ENCODE results near the gene MED22.
"Not testable (repeated sequence)": the region's sequence is repeated elsewhere in the genome, so short reads cannot be mapped to it uniquely, and the experiment has no call there.

Gene MED22

GRCh38 chr9:133304158-133304470 is 43.8 kb downstream of the MED22 start:
- WGBS (ENCODE audit: extremely low coverage, insufficient coverage, low lambda C conversion rate), result no CpG with 5 or more reads among the region's 13 CpGs
- Histone ChIP-seq H3K79me1 (ENCODE audit: low read length) (no peaks in the 10 kb centered on the region), H3K4me1 (ENCODE audit: control insufficient read depth, low read depth, low read length) (no peaks in the 10 kb centered on the region), H3K9ac (ENCODE audit: low read length) (no peak overlapping the region), H2AK5ac (ENCODE audit: low read length) (no peak overlapping the region), H4K8ac (ENCODE audit: low read depth, low read length) (no peak overlapping the region), H4K5ac (ENCODE audit: low read length) (no peak overlapping the region), H3K18ac (ENCODE audit: low read length) (no peak overlapping the region), H2BK5ac (ENCODE audit: low read length) (no peak overlapping the region), H2BK15ac (replicated peaks; ENCODE audit: low read depth) (no peak overlapping the region), H3K4me3 (ENCODE audit: low read length) (no peak overlapping the region), H3K27me3 (ENCODE audit: insufficient read depth, low read length, poor library complexity) (no peaks in the 10 kb centered on the region), H3K56ac (ENCODE audit: low read length) (no peak overlapping the region), H3K27ac (ENCODE audit: low read depth, low read length) (no peak overlapping the region), H3K36me3 (ENCODE audit: control insufficient read depth, insufficient read depth, low read length) (no peaks in the 10 kb centered on the region), H3K4ac (ENCODE audit: low read depth, low read length) (no peak overlapping the region), H3K23ac (ENCODE audit: low read length) (no peak overlapping the region), H2BK120ac (ENCODE audit: low read depth, low read length) (no peak overlapping the region), H3K79me2 (ENCODE audit: control insufficient read depth, insufficient read depth, low read length) (no peaks in the 10 kb centered on the region), H3K4me2 (ENCODE audit: low read length) (no peak overlapping the region)
- no peak for DNase-seq

GRCh38 chr9:133303266-133304157 is 44.4 kb downstream of the MED22 start:
- H3K56ac ChIP-seq (ENCODE audit: low read length), result no peak overlapping the region
- DNase-seq, result no peak

GRCh38 chr9:133301253-133302230 is 46.4 kb downstream of the MED22 start:
- Histone ChIP-seq H3K4ac (ENCODE audit: low read depth, low read length) (no peak overlapping the region), H2BK5ac (ENCODE audit: low read length) (no peak overlapping the region), H3K4me2 (ENCODE audit: low read length) (no peak overlapping the region), H3K9ac (ENCODE audit: low read length) (no peak overlapping the region), H3K4me3 (ENCODE audit: low read length) (no peak overlapping the region), H3K23ac (ENCODE audit: low read length) (no peak overlapping the region), H3K56ac (ENCODE audit: low read length) (no peak overlapping the region), H2BK15ac (replicated peaks; ENCODE audit: low read depth) (no peak overlapping the region), H3K27me3 (ENCODE audit: insufficient read depth, low read length, poor library complexity) (no peaks in the 10 kb centered on the region), H3K36me3 (ENCODE audit: control insufficient read depth, insufficient read depth, low read length) (no peaks in the 10 kb centered on the region), H4K5ac (ENCODE audit: low read length) (no peak overlapping the region), H2BK120ac (ENCODE audit: low read depth, low read length) (no peak overlapping the region), H3K4me1 (ENCODE audit: control insufficient read depth, low read depth, low read length) (no peaks in the 10 kb centered on the region), H3K18ac (ENCODE audit: low read length) (no peak overlapping the region), H3K79me1 (ENCODE audit: low read length) (no peaks in the 10 kb centered on the region), H3K79me2 (ENCODE audit: control insufficient read depth, insufficient read depth, low read length) (no peaks in the 10 kb centered on the region), H2AK5ac (ENCODE audit: low read length) (no peak overlapping the region), H3K27ac (ENCODE audit: low read depth, low read length) (no peak overlapping the region), H4K8ac (ENCODE audit: low read depth, low read length) (no peak overlapping the region)
- WGBS (ENCODE audit: extremely low coverage, insufficient coverage, low lambda C conversion rate), result no CpG with 5 or more reads among the region's 13 CpGs
- DNase-seq, result no peak

More at GRCh38 chr9:133303266-133304157, 44.4 kb downstream of the MED22 start:
- H3K9ac ChIP-seq (ENCODE audit: low read length), result no peak overlapping the region
- no peaks in the 10 kb centered on the region for H3K79me2 ChIP-seq (ENCODE audit: control insufficient read depth, insufficient read depth, low read length)
- no peak overlapping the region for H3K4me3 ChIP-seq (ENCODE audit: low read length)
- no peak overlapping the region for H4K8ac ChIP-seq (ENCODE audit: low read depth, low read length)
- no peak overlapping the region for H3K27ac ChIP-seq (ENCODE audit: low read depth, low read length)
- no peaks in the 10 kb centered on the region for H3K27me3 ChIP-seq (ENCODE audit: insufficient read depth, low read length, poor library complexity)
- no peak overlapping the region for H3K18ac ChIP-seq (ENCODE audit: low read length)
- no peak overlapping the region for H3K4me2 ChIP-seq (ENCODE audit: low read length)
- no peaks in the 10 kb centered on the region for H3K79me1 ChIP-seq (ENCODE audit: low read length)
- no peak overlapping the region for H2BK15ac ChIP-seq (replicated peaks; ENCODE audit: low read depth)
- no peak overlapping the region for H3K4ac ChIP-seq (ENCODE audit: low read depth, low read length)
- H3K23ac ChIP-seq (ENCODE audit: low read length), result no peak overlapping the region
- no peak overlapping the region for H2BK5ac ChIP-seq (ENCODE audit: low read length)
- H4K5ac ChIP-seq (ENCODE audit: low read length), result no peak overlapping the region
- no peaks in the 10 kb centered on the region for H3K36me3 ChIP-seq (ENCODE audit: control insufficient read depth, insufficient read depth, low read length)
- H2BK120ac ChIP-seq (ENCODE audit: low read depth, low read length), result no peak overlapping the region
- WGBS (ENCODE audit: extremely low coverage, insufficient coverage, low lambda C conversion rate), result no CpG with 5 or more reads among the region's 26 CpGs
- H3K4me1 ChIP-seq (ENCODE audit: control insufficient read depth, low read depth, low read length), result no peaks in the 10 kb centered on the region
- no peak overlapping the region for H2AK5ac ChIP-seq (ENCODE audit: low read length)

DNA sequence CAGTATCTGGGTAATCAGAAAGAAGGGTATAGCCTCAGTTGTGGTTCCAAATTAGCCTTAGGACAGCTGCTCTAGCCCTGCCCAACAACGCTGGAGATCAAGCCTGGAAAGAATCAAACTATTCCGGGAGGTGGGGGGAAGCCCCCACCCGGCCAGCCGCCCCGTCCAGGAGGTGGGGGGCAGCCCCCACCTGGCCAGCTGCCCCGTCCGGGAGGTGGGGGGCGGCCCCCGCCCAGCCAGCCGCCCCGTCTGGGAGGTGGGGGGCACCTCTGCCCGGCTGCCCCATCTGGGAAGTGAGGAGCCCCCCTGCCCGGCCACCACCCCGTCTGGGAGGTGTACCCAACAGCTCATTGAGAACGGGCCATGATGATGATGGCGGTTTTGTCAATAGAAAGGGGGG is 47.9 kb downstream of the MED22 start:
- no CpG with 5 or more reads among the region's 16 CpGs for WGBS (ENCODE audit: extremely low coverage, insufficient coverage, low lambda C conversion rate)
- not testable (repeated sequence) for H3K36me3 ChIP-seq (ENCODE audit: control insufficient read depth, insufficient read depth, low read length)

DNA sequence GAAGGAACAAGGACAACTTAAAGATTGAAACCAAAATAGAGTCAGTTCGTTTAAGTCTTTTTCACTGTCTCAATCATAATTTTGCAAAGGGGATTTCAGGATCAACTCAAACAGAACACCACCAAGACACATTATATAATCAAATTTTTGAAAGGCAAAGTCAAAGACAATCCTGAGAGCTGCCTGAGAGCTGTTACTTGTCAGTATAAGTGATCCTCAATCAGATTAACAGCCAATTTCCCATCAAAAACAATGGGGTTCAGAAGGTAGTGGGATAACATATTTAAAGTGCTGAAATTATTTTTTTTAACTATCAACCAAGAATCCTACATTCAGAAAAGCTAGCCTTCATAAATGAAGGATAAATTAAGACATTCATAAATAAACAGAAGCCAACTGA is 53.7 kb downstream of the MED22 start:
- H3K4ac ChIP-seq (ENCODE audit: low read depth, low read length), result no peak overlapping the region
- no peaks in the 10 kb centered on the region for H3K4me1 ChIP-seq (ENCODE audit: control insufficient read depth, low read depth, low read length)
- H3K36me3 ChIP-seq (ENCODE audit: control insufficient read depth, insufficient read depth, low read length), result no peaks in the 10 kb centered on the region
- H3K79me1 ChIP-seq (ENCODE audit: low read length), result no peaks in the 10 kb centered on the region
- H3K4me2 ChIP-seq (ENCODE audit: low read length), result no peak overlapping the region
- no peak overlapping the region for H2BK120ac ChIP-seq (ENCODE audit: low read depth, low read length)
- H3K18ac ChIP-seq (ENCODE audit: low read length), result no peak overlapping the region
- no peak overlapping the region for H4K8ac ChIP-seq (ENCODE audit: low read depth, low read length)
- no peak overlapping the region for H3K56ac ChIP-seq (ENCODE audit: low read length)
- no peak for DNase-seq
- WGBS (ENCODE audit: extremely low coverage, insufficient coverage, low lambda C conversion rate), result no CpG with 5 or more reads among the region's 1 CpG
- no peak overlapping the region for H3K23ac ChIP-seq (ENCODE audit: low read length)
- H2AK5ac ChIP-seq (ENCODE audit: low read length), result no peak overlapping the region
- H3K79me2 ChIP-seq (ENCODE audit: control insufficient read depth, insufficient read depth, low read length), result no peaks in the 10 kb centered on the region
- no peaks in the 10 kb centered on the region for H3K27me3 ChIP-seq (ENCODE audit: insufficient read depth, low read length, poor library complexity)
- no peak overlapping the region for H3K9ac ChIP-seq (ENCODE audit: low read length)
- no peak overlapping the region for H3K4me3 ChIP-seq (ENCODE audit: low read length)
- H3K27ac ChIP-seq (ENCODE audit: low read depth, low read length), result no peak overlapping the region
- H2BK5ac ChIP-seq (ENCODE audit: low read length), result no peak overlapping the region
- no peak overlapping the region for H4K5ac ChIP-seq (ENCODE audit: low read length)
- H2BK15ac ChIP-seq (replicated peaks; ENCODE audit: low read depth), result no peak overlapping the region

More for the DNA sequence above, 47.9 kb downstream of the MED22 start:
- H3K79me2 ChIP-seq (ENCODE audit: control insufficient read depth, insufficient read depth, low read length); DNase-seq; H2BK5ac ChIP-seq (ENCODE audit: low read length); H4K8ac ChIP-seq (ENCODE audit: low read depth, low read length); H3K4ac ChIP-seq (ENCODE audit: low read depth, low read length); H3K9ac ChIP-seq (ENCODE audit: low read length); H2AK5ac ChIP-seq (ENCODE audit: low read length); H3K4me3 ChIP-seq (ENCODE audit: low read length); H3K56ac ChIP-seq (ENCODE audit: low read length); H2BK15ac ChIP-seq (replicated peaks; ENCODE audit: low read depth); H3K27ac ChIP-seq (ENCODE audit: low read depth, low read length); H3K18ac ChIP-seq (ENCODE audit: low read length); H3K23ac ChIP-seq (ENCODE audit: low read length); H3K79me1 ChIP-seq (ENCODE audit: low read length); H4K5ac ChIP-seq (ENCODE audit: low read length); H3K4me2 ChIP-seq (ENCODE audit: low read length); H2BK120ac ChIP-seq (ENCODE audit: low read depth, low read length); H3K4me1 ChIP-seq (ENCODE audit: control insufficient read depth, low read depth, low read length); H3K27me3 ChIP-seq (ENCODE audit: insufficient read depth, low read length, poor library complexity): not testable (repeated sequence)
